Measurements from ENCODE around the gene INO80B. TPM values are rescaled to one million over a fixed set of nuclear protein-coding genes. Genes with fewer than 3 reads are reported as not detected.

Gene INO80B
- total and polyA plus RNA-seq, 9 of the 15 experiments (the other 6 are each of a cell fraction or from before 2014, with no cell fraction given) = 0.41 to 22.6 (median 9.0) TPM

DNA sequence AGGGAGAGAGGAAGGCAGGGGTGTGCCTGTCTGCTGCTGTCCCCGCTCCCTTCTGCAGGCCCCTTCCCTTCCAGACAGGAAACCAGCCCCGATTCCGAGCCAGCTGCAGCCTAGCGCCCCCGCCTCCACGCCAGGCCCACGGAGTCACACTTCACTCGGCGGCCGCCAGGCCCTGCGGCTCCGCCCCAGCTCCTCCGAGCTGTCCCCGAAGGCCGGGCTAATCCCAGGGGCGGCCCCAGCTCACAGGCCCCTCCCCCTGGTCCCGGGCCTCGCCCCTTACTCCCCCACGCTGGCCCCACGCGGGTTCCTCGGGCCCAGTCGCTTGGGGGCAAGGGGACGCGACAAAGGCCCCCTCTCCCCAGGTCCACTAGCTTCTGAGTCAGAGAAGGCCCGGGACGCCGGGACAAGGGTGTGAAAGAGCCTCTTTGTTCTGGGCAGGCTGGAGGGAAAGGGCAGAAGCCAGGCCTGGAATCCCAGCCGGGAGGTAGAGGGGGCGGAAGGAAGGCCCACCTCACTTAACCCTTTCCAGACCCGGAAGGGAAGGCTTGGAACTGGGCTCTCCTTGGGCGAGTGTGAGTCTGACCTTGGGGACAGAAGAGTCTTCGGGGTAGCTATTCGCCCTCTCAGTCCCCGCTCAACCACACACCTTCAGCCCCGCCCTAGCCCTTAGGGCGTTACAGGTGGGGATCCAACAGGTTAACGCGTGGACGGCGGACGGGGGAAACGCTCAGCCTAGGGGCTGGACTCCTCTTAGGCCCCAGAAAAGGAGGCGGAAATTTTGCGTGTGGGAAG lies 14.3 kb upstream of the INO80B start (continued):
- TF ChIP-seq, protein P1, sequence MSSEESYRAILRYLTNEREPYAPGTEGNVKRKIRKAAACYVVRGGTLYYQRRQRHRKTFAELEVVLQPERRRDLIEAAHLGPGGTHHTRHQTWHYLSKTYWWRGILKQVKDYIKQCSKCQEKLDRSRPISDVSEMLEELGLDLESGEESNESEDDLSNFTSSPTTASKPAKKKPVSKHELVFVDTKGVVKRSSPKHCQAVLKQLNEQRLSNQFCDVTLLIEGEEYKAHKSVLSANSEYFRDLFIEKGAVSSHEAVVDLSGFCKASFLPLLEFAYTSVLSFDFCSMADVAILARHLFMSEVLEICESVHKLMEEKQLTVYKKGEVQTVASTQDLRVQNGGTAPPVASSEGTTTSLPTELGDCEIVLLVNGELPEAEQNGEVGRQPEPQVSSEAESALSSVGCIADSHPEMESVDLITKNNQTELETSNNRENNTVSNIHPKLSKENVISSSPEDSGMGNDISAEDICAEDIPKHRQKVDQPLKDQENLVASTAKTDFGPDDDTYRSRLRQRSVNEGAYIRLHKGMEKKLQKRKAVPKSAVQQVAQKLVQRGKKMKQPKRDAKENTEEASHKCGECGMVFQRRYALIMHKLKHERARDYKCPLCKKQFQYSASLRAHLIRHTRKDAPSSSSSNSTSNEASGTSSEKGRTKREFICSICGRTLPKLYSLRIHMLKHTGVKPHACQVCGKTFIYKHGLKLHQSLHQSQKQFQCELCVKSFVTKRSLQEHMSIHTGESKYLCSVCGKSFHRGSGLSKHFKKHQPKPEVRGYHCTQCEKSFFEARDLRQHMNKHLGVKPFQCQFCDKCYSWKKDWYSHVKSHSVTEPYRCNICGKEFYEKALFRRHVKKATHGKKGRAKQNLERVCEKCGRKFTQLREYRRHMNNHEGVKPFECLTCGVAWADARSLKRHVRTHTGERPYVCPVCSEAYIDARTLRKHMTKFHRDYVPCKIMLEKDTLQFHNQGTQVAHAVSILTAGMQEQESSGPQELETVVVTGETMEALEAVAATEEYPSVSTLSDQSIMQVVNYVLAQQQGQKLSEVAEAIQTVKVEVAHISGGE (CRISPR knock-in tag; IDR thresholded peaks at IDR 0.05) = peak in 1 of 3 experiments; percentile 71; a peak in 2 of 6 replicates
- TF ChIP-seq, protein P2, sequence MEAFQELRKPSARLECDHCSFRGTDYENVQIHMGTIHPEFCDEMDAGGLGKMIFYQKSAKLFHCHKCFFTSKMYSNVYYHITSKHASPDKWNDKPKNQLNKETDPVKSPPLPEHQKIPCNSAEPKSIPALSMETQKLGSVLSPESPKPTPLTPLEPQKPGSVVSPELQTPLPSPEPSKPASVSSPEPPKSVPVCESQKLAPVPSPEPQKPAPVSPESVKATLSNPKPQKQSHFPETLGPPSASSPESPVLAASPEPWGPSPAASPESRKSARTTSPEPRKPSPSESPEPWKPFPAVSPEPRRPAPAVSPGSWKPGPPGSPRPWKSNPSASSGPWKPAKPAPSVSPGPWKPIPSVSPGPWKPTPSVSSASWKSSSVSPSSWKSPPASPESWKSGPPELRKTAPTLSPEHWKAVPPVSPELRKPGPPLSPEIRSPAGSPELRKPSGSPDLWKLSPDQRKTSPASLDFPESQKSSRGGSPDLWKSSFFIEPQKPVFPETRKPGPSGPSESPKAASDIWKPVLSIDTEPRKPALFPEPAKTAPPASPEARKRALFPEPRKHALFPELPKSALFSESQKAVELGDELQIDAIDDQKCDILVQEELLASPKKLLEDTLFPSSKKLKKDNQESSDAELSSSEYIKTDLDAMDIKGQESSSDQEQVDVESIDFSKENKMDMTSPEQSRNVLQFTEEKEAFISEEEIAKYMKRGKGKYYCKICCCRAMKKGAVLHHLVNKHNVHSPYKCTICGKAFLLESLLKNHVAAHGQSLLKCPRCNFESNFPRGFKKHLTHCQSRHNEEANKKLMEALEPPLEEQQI (IDR thresholded peaks at IDR 0.05) = no peak
- no peak for TF ChIP-seq ETV6 (IDR thresholded peaks at IDR 0.05; ENCODE audit: borderline replicate concordance in 1 of 2, low read depth in 2 of 2, low read length in 1 of 2)
- no peak for TF ChIP-seq ETV6 (CRISPR knock-in tag; IDR thresholded peaks at IDR 0.05; ENCODE audit: borderline replicate concordance)
- peak; percentile 56 for TF ChIP-seq GABPA (tag; conservative IDR thresholded peaks at IDR 0.05; ENCODE audit: low read depth)
- TF ChIP-seq SAP30 (IDR thresholded peaks at IDR 0.05; ENCODE audit: borderline replicate concordance, insufficient read depth, low read depth, low read length, poor library complexity, severe bottlenecking) = no peak
- no peak for TF ChIP-seq EZH2 (IDR thresholded peaks at IDR 0.05; ENCODE audit: borderline replicate concordance, low read depth, low read length)

All from K562 (cell line).